HCT116 (cell line): ENCODE results near the gene SCFD2. TPM values are rescaled to one million over a fixed set of nuclear protein-coding genes. Genes with fewer than 3 reads are reported as not detected.

Experiments
- ATAC-seq: fragments of 200-7000 bp; cut with Tn5 transposase; 2 replicates; pipeline ENCODE4 v1.9.1; 2020; ENCODE audit warnings: mild to moderate bottlenecking, moderate library complexity
- BruUV-seq: library from RNA; stranded (reverse); fragments of 400-500 nt; replicated peaks from 2 replicates; lab custom pipeline; 2021; lab: Mats Ljungman, UMichigan
- CTCF ChIA-PET: fragments of 300-600 bp; sonication (Branson Sonifier 250); formaldehyde crosslinking; loops from one replicate; lab custom pipeline; 2021; ENCODE audit warnings: antibody characterized with exemption; lab: Charles Lee
- POLR2A ChIA-PET: fragments of 300-600, 350-600 bp; sonication (Branson Sonifier 250); formaldehyde crosslinking; loops from one replicate; lab custom pipeline; 2021; ENCODE audit warnings: antibody characterized with exemption; lab: Charles Lee
- RAD21 ChIA-PET, 2 experiments: fragments of 300-600 bp; sonication (Branson Sonifier 250); formaldehyde crosslinking; loops; one replicate each; lab custom pipeline; 2023; ENCODE audit warnings: low total read pairs in 2 of 2; ENCODE audit not compliant: uncharacterized antibody in 2 of 2, unreplicated experiment in 2 of 2, low non-redundant PET in 1 of 2; lab: Charles Lee
- DNase-seq: peaks from one replicate; pipeline ENCODE4 v3.0.0-alpha.2; 2010; ENCODE audit warnings: low read depth, low spot score
- H2AFZ ChIP-seq: fragments of 200-600 bp; shearing (Covaris generic), sonication (generic); 2 replicates; pipeline ENCODE4 v1.6.1; 2017; ENCODE audit warnings: low read depth, mixed run types, mixed read lengths, antibody characterized with exemption, low read length; ENCODE audit not compliant: poor library complexity, severe bottlenecking
- H3K27ac ChIP-seq: 2 replicates; pipeline ENCODE4 v1.5.1; 2012; ENCODE audit warnings: low read depth, low read length
- H3K27me3 ChIP-seq: fragments of 200-600 bp; sonication (generic); 2 replicates; pipeline ENCODE4 v1.6.1; 2016; ENCODE audit warnings: mixed run types, low read length, mixed read lengths; ENCODE audit not compliant: insufficient read depth
- H3K36me3 ChIP-seq, 2 experiments: fragments of 200-500 bp in 1 of 2; fragments of 200-600 bp in 1 of 2; sonication (Bioruptor generic) in 1 of 2; sonication (generic) in 1 of 2; 2 replicates each; pipeline versions ENCODE4 v1.5.1 to v1.6.1; 2014 to 2016; ENCODE audit warnings: low read length in 2 of 2, inconsistent platforms in 1 of 2, mixed read lengths in 1 of 2, mixed run types in 1 of 2; ENCODE audit not compliant: insufficient read depth in 2 of 2, control insufficient read depth in 1 of 2
- H3K4me1 ChIP-seq, 2 experiments: fragments of 200-600 bp in 1 of 2; sonication (generic) in 1 of 2; 2 replicates each; pipeline versions ENCODE4 v1.5.1 to v1.6.1; 2012 to 2017; ENCODE audit warnings: low read length in 2 of 2, inconsistent platforms in 1 of 2, mild to moderate bottlenecking in 1 of 2, mixed read lengths in 1 of 2, mixed run types in 1 of 2, moderate library complexity in 1 of 2; ENCODE audit not compliant: insufficient read depth in 2 of 2, control insufficient read depth in 1 of 2
- H3K4me2 ChIP-seq: fragments of 200-600 bp; sonication (generic); 2 replicates; pipeline ENCODE4 v1.6.1; 2017; ENCODE audit warnings: mixed run types, low read length, mixed read lengths
- H3K4me3 ChIP-seq, 2 experiments: fragments of 200-600 bp in 1 of 2; sonication (generic) in 1 of 2; replicated peaks in 1 of 2; 2 replicates each; pipeline ENCODE4 v1.5.1; 2011 to 2016; ENCODE audit warnings: low read length in 2 of 2, control low read depth in 1 of 2, low read depth in 1 of 2, mild to moderate bottlenecking in 1 of 2, mixed read lengths in 1 of 2, mixed run types in 1 of 2
- H3K79me2 ChIP-seq: fragments of 200-600 bp; sonication (generic); 2 replicates; pipeline ENCODE4 v1.6.1; 2017; ENCODE audit warnings: mild to moderate bottlenecking, mixed run types, low read length, moderate library complexity, mixed read lengths; ENCODE audit not compliant: insufficient read depth
- H3K9ac ChIP-seq: fragments of 200-600 bp; sonication (generic); 2 replicates; pipeline ENCODE4 v1.6.1; 2016; ENCODE audit warnings: low read length, mixed read lengths
- H3K9me2 ChIP-seq: fragments of 200-600 bp; sonication (generic), shearing (Covaris generic); 2 replicates; pipeline ENCODE4 v1.6.1; 2017; ENCODE audit warnings: mixed run types, mild to moderate bottlenecking, moderate library complexity; ENCODE audit not compliant: insufficient read depth
- H3K9me3 ChIP-seq, 2 experiments: fragments of 200-500 bp in 1 of 2; fragments of 200-600 bp in 1 of 2; sonication (Bioruptor generic) in 1 of 2; sonication (generic) in 1 of 2; 2 replicates each; pipeline ENCODE4 v1.6.1; 2014 to 2017; ENCODE audit warnings: low read length in 2 of 2, mixed read lengths in 2 of 2, inconsistent platforms in 1 of 2, low read depth in 1 of 2, mild to moderate bottlenecking in 1 of 2, mixed run types in 1 of 2, moderate library complexity in 1 of 2; ENCODE audit not compliant: control insufficient read depth in 1 of 2, insufficient read depth in 1 of 2
- H4K20me1 ChIP-seq: fragments of 200-600 bp; sonication (generic), shearing (Covaris generic); 2 replicates; pipeline ENCODE4 v1.6.1; 2017; ENCODE audit warnings: mixed run types, mild to moderate bottlenecking, moderate library complexity; ENCODE audit not compliant: insufficient read depth
- CBX3 ChIP-seq: IDR thresholded peaks from 2 replicates; pipeline ENCODE4 v1.6.1; 2012; ENCODE audit warnings: low read depth
- POLR2AphosphoS5 ChIP-seq: IDR thresholded peaks from 2 replicates; pipeline ENCODE4 v1.6.1; 2011; ENCODE audit warnings: mild to moderate bottlenecking, low read depth, low read length, moderate library complexity
- RAD21 ChIP-seq: IDR thresholded peaks from 2 replicates; pipeline ENCODE4 v1.6.1; 2012; ENCODE audit warnings: low read depth, mild to moderate bottlenecking
- SIN3A ChIP-seq: IDR thresholded peaks from 2 replicates; pipeline ENCODE4 v1.6.1; 2012; ENCODE audit warnings: low read depth
- SRF ChIP-seq: IDR thresholded peaks from 2 replicates; pipeline ENCODE4 v1.6.1; 2012; ENCODE audit warnings: low read depth
- ZFX ChIP-seq: fragments of 450-650 bp; IDR thresholded peaks from 2 replicates; pipeline ENCODE4 v1.6.1; 2017
- ZNF274 ChIP-seq: fragments of 200-500 bp; sonication (Bioruptor generic); IDR thresholded peaks from 2 replicates; pipeline ENCODE4 v1.6.1; 2014; ENCODE audit warnings: mild to moderate bottlenecking, low read depth, low read length, inconsistent platforms
- intact Hi-C: fragments of 100-400 bp; cut with micrococcal nuclease; formaldehyde crosslinking; loops from 2 replicates; pipeline ENCODE4 v1.10.0; 2022
- total RNA-seq: library from RNA; stranded (reverse); gene quantifications from one replicate; pipeline ENCODE4 v1.2.1, GENCODE V29; 2021; ENCODE audit not compliant: unreplicated experiment
- TF ChIP-seq, protein P1 (sequence below): IDR thresholded peaks from 2 replicates; pipeline ENCODE4 v1.6.1; 2011; ENCODE audit warnings: mild to moderate bottlenecking, low read length, moderate library complexity; ENCODE audit not compliant: insufficient replicate concordance; ENCODE audit errors: extremely low read depth
- TF ChIP-seq, protein P2 (sequence below): IDR thresholded peaks from 2 replicates; pipeline ENCODE4 v1.6.1; 2012
- TF ChIP-seq, protein P3 (sequence below): IDR thresholded peaks from 2 replicates; pipeline ENCODE4 v1.6.1; 2012
- TF ChIP-seq, protein P4 (sequence below), 3 experiments: fragments of 200-600 bp in 1 of 3; sonication (generic) in 1 of 3; IDR thresholded peaks in 2 of 3; conservative IDR thresholded peaks in 1 of 3; 2 replicates each; pipeline ENCODE4 v1.5.1; 2012 to 2017; ENCODE audit warnings: low read depth in 2 of 3, low read length in 2 of 3, antibody characterized with exemption in 1 of 3, borderline replicate concordance in 1 of 3, control low read depth in 1 of 3, mild to moderate bottlenecking in 1 of 3, mixed read lengths in 1 of 3, mixed run types in 1 of 3, moderate library complexity in 1 of 3; ENCODE audit not compliant: insufficient read depth in 1 of 3

The SCFD2 gene
- total RNA-seq, 1 experiment from 2014 or later = 13.6 TPM

DNA sequence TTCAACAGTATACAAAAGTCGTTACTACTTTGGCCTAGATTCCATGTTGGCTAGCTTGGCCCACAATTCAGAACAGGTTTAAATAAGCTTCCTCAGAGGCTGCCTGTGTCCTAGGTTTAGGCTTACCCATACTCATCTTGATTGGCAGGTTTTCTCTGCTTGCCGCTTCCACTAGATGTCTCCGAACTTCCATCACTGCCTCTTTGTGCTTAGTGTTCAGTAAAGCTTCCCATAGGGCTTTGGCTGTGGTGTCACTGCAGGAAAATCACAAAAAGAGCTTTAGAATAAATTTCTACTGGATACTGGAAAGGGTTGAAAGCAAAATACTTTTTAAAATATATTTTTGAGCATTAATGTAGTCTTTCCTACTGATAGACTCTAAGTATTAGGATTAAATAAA, 52.4 kb downstream of the SCFD2 start:
- H3K79me2 ChIP-seq = 0 out of 2 replicates have a peak, but pooled peaks cover 2% of the 10 kb centered on the region
- H3K4me2 ChIP-seq = no peak overlapping the region
- no TSS peak for BruUV-seq
- H3K9me3 ChIP-seq = no peaks in the 10 kb centered on the region
- intact Hi-C loops = loop anchor here (5.0 kb wide), 1 partner anchor 919 kb away; no protein-coding TSS in a partner anchor
- ChIA-PET POLR2A (no interaction called here), RAD21 (interaction anchor here (0.9 to 1.2 kb wide), 2 partner anchors 10 to 393 kb away, joined by 3 read pairs; no protein-coding TSS in a partner anchor), CTCF (interaction anchor here (1.2 kb wide), 2 partner anchors 389 to 920 kb away, joined by 3 to 7 read pairs; no protein-coding TSS in a partner anchor)
- no peak overlapping the region for H3K4me3 ChIP-seq
- H3K27ac ChIP-seq = no peak overlapping the region
- H2AFZ ChIP-seq = no peak overlapping the region
- DNase-seq = no peak
- no peak overlapping the region for H3K9ac ChIP-seq
- H3K27me3 ChIP-seq = no peaks in the 10 kb centered on the region
- H4K20me1 ChIP-seq = no peaks in the 10 kb centered on the region
- ATAC-seq = peak; percentile 89
- H3K9me2 ChIP-seq = no peaks in the 10 kb centered on the region
- no peaks in the 10 kb centered on the region for H3K36me3 ChIP-seq
- TF ChIP-seq CBX3 (no peak), RAD21 (peak; percentile 63), SIN3A (no peak), POLR2AphosphoS5 (no peak), SRF (no peak), ZFX (no peak), ZNF274 (no peak)
- TF ChIP-seq, protein P1, sequence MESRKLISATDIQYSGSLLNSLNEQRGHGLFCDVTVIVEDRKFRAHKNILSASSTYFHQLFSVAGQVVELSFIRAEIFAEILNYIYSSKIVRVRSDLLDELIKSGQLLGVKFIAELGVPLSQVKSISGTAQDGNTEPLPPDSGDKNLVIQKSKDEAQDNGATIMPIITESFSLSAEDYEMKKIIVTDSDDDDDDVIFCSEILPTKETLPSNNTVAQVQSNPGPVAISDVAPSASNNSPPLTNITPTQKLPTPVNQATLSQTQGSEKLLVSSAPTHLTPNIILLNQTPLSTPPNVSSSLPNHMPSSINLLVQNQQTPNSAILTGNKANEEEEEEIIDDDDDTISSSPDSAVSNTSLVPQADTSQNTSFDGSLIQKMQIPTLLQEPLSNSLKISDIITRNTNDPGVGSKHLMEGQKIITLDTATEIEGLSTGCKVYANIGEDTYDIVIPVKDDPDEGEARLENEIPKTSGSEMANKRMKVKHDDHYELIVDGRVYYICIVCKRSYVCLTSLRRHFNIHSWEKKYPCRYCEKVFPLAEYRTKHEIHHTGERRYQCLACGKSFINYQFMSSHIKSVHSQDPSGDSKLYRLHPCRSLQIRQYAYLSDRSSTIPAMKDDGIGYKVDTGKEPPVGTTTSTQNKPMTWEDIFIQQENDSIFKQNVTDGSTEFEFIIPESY = no peak
- TF ChIP-seq, protein P2, sequence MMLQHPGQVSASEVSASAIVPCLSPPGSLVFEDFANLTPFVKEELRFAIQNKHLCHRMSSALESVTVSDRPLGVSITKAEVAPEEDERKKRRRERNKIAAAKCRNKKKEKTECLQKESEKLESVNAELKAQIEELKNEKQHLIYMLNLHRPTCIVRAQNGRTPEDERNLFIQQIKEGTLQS = no peak
- TF ChIP-seq, protein P3, sequence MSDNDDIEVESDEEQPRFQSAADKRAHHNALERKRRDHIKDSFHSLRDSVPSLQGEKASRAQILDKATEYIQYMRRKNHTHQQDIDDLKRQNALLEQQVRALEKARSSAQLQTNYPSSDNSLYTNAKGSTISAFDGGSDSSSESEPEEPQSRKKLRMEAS = no peak
- TF ChIP-seq, protein P4, sequence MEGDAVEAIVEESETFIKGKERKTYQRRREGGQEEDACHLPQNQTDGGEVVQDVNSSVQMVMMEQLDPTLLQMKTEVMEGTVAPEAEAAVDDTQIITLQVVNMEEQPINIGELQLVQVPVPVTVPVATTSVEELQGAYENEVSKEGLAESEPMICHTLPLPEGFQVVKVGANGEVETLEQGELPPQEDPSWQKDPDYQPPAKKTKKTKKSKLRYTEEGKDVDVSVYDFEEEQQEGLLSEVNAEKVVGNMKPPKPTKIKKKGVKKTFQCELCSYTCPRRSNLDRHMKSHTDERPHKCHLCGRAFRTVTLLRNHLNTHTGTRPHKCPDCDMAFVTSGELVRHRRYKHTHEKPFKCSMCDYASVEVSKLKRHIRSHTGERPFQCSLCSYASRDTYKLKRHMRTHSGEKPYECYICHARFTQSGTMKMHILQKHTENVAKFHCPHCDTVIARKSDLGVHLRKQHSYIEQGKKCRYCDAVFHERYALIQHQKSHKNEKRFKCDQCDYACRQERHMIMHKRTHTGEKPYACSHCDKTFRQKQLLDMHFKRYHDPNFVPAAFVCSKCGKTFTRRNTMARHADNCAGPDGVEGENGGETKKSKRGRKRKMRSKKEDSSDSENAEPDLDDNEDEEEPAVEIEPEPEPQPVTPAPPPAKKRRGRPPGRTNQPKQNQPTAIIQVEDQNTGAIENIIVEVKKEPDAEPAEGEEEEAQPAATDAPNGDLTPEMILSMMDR (IDR thresholded peaks at IDR 0.05 in 2 of 3, conservative IDR thresholded peaks at IDR 0.05 in 1 of 3; ENCODE audit: borderline replicate concordance in 1 of 3, insufficient read depth in 1 of 3, low read depth in 2 of 3, low read length in 2 of 3) = peak; percentile 19 to 34 (median 26); a peak in 3 of 6 replicates
- no peaks in the 10 kb centered on the region for H3K4me1 ChIP-seq
